Inflammatory macrophage treated with lipopolysaccharide for 1 hour (primary cell): ENCODE measurements around the gene PKDREJ.
"Not testable (repeated sequence)": the region's sequence is repeated elsewhere in the genome, so short reads cannot be mapped to it uniquely, and the experiment has no call there.

ENCODE experiments used
- DNase-seq, 2 donors: peaks; one replicate each; pipeline ENCODE4 v3.0.0-alpha.2; 2020 to 2022

Gene PKDREJ

GRCh38 chr22:46267431-46268279 is 4.5 kb upstream of the PKDREJ start, which contains the start of gene TTC38:
Gene TTC38 (plus strand): TSS chr22:46268008. CDS start chr22:46268040, 32 bp downstream.
- peak; percentile 66 to 79 for DNase-seq

GRCh38 chr22:46265627-46266026 is 2.5 kb upstream of the PKDREJ start:
- not testable (repeated sequence) for DNase-seq

- not testable (repeated sequence) for DNase-seq
Observed at GRCh38 chr22:46264520-46264919, 1.4 kb upstream of the PKDREJ start.

- peak; percentile 60 to 61 for DNase-seq
Observed at GRCh38 chr22:46262449-46263215, 511 bp downstream of the PKDREJ start.

GRCh38 chr22:46260038-46260437 is 3.1 kb downstream of the PKDREJ start:
- DNase-seq, result no peak

- DNase-seq, result no peak
Observed at GRCh38 chr22:46259374-46259773, 3.8 kb downstream of the PKDREJ start.

GRCh38 chr22:46256358-46256958 is 6.7 kb downstream of the PKDREJ start:
- no peak for DNase-seq

GRCh38 chr22:46251816-46252380 is 11.2 kb downstream of the PKDREJ start:
- DNase-seq, result no peak

- DNase-seq, result no peak
Observed at GRCh38 chr22:46251266-46251665, 11.9 kb downstream of the PKDREJ start.

GRCh38 chr22:46250783-46251125 is 12.4 kb downstream of the PKDREJ start:
- no peak for DNase-seq

- DNase-seq, result peak; percentile 87 to 93
Observed at GRCh38 chr22:46250035-46250782, 12.9 kb downstream of the PKDREJ start, which contains the start of gene CDPF1. Gene CDPF1 (minus strand): TSS chr22:46250293. CDS start chr22:46248284, 2,009 bp downstream.

- no peak for DNase-seq
Observed at GRCh38 chr22:46247443-46247975, 15.6 kb downstream of the PKDREJ start.

GRCh38 chr22:46246178-46246577 is 17.0 kb downstream of the PKDREJ start:
- no peak for DNase-seq

- no peak for DNase-seq
Observed at GRCh38 chr22:46245511-46245910, 17.6 kb downstream of the PKDREJ start.

- no peak for DNase-seq
Observed at GRCh38 chr22:46244771-46245170, 18.4 kb downstream of the PKDREJ start.

- DNase-seq, result peak; percentile 29 to 31
Observed at GRCh38 chr22:46242076-46242475, 21.1 kb downstream of the PKDREJ start.

GRCh38 chr22:46241396-46242007 is 21.6 kb downstream of the PKDREJ start:
- DNase-seq, result no peak

GRCh38 chr22:46240907-46241306 is 22.2 kb downstream of the PKDREJ start:
- DNase-seq, result no peak

GRCh38 chr22:46240506-46240905 is 22.6 kb downstream of the PKDREJ start:
- DNase-seq, result peak; percentile 13 to 22

GRCh38 chr22:46240073-46240472 is 23.1 kb downstream of the PKDREJ start:
- DNase-seq, result no peak

- no peak for DNase-seq
Observed at GRCh38 chr22:46239261-46240048, 23.7 kb downstream of the PKDREJ start.
